ENCODE measurements around the gene FEM1B. TPM values are rescaled to one million over a fixed set of nuclear protein-coding genes. Genes with fewer than 3 reads are reported as not detected.

Gene FEM1B
- total RNA-seq, 4 donors from 2014 or later, result 35.2 to 64.6 (median 53.0) TPM

DNA sequence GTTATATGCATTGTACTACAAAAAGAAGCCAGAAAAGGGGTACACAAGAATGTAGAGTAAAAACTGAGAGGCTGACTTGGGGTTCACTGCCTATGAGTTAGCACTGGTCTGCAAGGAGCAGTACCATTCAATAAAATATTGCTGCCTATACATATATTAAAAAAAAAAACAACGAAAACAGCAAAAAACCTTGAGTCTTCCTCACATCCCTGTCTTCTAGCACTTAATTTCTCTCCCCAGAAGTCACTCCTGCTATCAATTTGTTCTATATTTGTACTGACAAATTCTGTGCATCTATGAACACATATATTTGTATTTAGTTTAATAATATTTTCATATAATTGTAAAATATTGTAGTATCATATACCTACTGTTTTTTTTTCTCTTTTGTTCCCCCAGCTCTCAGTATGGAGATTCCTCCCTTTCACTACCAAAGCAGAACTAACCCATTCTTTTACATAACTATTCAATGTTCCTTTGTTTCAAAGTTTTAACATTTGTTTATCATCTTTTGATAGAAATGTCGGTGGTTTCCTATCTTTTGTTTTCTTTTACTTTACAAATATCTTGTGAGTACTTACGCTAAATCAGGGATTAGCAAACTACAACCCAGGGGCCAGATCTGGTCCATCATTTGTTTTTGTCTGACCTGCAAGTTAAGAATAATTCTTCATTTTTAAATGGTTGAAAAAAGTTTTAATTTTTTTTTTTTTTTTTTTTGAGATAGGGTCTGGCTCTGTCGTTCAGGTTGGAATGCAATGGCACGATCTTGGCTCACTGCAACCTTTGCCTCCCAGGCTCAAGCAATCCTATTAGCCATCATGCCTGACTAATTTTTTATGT, 14.8 kb upstream of the FEM1B start:
- TF ChIP-seq, protein P1, sequence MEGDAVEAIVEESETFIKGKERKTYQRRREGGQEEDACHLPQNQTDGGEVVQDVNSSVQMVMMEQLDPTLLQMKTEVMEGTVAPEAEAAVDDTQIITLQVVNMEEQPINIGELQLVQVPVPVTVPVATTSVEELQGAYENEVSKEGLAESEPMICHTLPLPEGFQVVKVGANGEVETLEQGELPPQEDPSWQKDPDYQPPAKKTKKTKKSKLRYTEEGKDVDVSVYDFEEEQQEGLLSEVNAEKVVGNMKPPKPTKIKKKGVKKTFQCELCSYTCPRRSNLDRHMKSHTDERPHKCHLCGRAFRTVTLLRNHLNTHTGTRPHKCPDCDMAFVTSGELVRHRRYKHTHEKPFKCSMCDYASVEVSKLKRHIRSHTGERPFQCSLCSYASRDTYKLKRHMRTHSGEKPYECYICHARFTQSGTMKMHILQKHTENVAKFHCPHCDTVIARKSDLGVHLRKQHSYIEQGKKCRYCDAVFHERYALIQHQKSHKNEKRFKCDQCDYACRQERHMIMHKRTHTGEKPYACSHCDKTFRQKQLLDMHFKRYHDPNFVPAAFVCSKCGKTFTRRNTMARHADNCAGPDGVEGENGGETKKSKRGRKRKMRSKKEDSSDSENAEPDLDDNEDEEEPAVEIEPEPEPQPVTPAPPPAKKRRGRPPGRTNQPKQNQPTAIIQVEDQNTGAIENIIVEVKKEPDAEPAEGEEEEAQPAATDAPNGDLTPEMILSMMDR (IDR thresholded peaks at IDR 0.05; ENCODE audit: low read depth), result no peak

DNA sequence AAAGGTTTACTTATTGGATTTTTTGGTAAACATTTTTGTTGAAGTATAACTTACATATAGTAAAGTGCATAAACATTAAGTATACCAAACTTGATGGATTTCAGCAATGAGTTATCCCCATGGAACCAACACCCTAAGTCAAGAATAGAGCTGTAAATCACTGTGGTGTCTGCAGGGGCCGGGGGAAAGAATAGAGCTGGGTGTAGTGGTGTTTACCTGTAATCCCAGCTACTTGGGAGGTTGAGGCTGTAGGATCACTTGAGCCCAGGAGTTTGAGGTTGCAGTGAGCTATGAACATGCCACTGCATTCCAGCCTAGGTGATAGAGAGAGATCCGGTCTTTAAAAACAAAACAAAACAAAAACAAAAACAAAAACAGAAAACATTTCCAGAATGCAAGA, 13.3 kb upstream of the FEM1B start:
- TF ChIP-seq, protein P1 (IDR thresholded peaks at IDR 0.05; ENCODE audit: low read depth), result no peak

DNA sequence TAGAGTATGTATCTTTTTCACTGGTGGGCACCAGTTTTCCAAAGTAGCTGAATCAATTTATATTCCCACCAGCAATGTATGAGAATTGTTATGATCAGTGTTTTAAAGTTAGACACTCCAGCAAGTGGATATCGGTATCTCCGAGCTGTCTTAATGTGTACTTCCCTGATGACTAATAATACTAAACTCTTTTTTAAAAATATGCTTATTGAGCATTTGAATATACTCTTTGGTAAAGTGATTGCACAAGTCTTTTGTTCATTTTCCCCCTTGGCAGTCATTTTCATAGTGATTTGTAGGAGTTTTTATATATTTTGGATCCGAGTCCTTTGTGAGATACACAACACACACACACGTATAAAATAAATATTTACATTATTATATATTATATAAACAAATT, 12.5 kb upstream of the FEM1B start:
- TF ChIP-seq, protein P1 (IDR thresholded peaks at IDR 0.05; ENCODE audit: low read depth), result no peak

DNA sequence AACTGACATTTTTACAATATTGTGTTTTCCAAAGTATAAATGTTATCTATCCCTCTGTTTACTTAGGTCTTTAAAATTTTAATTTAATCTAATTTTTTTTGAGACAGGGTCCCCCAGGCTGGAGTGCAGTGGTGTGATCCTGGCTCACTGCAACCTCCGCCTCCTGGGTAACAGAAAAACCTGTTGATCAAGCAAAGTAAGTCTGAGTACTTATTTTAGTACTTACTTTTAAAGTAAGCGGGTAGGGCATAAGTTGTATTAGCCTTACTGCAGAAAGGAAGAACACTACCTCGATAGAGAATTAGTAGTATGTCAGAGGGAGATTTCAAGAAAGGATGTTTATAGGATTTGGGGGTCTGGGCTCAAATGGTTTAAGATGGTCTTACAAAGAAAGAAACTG, 11.9 kb upstream of the FEM1B start:
- TF ChIP-seq, protein P1 (IDR thresholded peaks at IDR 0.05; ENCODE audit: low read depth), result no peak

DNA sequence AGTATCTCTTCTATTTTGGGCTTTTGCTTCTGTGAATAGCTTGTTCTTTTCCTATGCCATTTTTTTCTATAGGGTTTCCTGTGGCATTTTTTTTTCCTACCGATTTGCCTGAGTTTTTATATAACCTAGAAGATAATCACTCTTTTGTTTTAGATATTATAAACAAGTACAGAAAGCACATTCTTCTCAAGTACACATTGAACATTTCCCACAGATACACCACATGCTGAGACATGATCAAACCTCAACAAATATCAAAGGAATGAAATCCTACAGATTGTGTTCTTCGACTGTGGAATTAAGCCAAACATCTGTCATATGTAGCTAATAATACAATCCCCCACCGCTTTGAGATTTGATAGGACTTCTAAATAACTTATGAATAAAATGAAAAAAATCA, 9.1 kb upstream of the FEM1B start:
- TF ChIP-seq, protein P1 (IDR thresholded peaks at IDR 0.05; ENCODE audit: low read depth), result no peak

DNA sequence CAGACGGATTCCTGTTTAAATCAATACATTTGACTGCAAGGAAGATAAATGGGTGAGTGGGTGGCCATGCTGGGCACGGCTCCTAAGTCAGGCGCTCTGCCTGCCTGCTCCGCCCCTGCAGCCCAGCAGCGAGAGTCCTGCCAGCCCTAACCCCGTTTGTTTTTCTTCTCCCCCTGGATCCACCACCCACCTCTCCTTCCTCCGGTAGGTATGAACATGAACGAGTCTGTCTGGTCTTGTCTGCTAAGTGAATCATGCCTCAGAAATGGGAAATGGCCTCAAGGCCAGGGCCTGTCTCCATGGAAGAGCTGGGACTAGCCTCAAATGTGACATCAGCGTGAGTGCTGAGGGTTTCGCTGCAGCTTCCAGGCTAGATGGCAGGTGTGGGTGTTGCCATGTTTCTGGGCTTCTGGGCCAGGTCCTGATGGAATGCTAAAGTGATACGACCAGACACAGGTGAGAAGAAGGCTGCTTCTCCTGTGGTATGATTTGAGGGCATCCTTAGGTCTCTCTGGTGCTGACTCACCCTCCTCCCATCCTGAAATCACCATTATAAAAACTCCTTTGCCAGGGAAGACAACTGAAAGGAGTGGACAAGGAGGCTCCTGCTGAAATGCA, 5.6 kb upstream of the FEM1B start:
- TF ChIP-seq, protein P1 (IDR thresholded peaks at IDR 0.05; ENCODE audit: low read depth), result no peak

DNA sequence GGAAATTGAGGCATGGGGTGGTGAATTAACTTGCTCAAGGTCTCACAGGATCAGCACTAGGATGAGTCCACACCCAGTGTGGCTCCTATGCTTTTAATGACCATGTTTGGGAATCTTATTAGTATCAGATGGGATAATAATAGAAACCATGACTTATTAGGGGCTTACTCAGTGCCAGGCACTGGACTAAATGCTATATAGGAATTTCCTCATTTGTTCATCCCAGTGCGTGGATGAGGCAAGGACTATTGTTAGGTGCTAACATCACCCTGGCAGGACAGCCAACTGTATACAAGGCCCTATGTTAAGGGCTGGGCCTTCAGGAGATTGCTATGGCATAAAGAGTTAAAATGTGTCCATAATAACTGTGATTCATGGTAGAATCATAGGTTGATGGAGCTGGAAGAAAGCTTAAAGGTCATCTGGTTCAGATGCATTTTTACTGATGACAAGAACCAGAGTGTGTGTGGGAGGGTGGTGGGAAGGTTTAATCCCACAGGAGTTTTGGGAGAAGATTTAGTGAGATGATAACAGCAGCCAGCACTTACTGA, 4.7 kb upstream of the FEM1B start:
- TF ChIP-seq, protein P1 (IDR thresholded peaks at IDR 0.05; ENCODE audit: low read depth), result no peak

All from subcutaneous adipose tissue (tissue), 4 donors.